ENCODE results near the gene DCP1A. TPM values are rescaled to one million over a fixed set of nuclear protein-coding genes. Genes with fewer than 3 reads are reported as not detected.

Gene DCP1A
- total and polyA plus RNA-seq, 12 donors, result 4.5 to 24.1 (median 18.2) TPM

DNA sequence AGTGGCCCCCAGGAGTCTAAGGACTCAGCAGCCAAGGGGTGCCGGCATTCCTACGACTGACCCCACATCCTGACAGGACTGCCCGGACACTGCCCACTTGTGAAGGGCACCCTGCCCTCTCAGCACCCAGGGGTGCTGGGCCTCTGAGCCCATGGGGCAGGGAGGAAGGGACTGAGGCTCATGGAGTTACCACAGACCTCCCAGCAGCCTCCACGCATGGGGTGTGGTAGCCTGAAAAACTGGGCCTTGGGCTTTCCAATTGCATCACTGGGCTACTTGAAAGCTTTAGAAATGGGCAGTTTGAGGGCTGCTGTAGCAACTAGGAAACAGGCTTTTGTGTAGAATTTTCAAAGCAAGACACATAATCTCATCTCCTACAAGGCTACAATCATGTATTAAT, 104.7 kb downstream of the DCP1A start:
- no peak for DNase-seq
- WGBS, 2 donors, result 66 to 69% methylated on average over 4 of the region's 4 CpGs
- peak overlapping the region in 8 of 10 donors; percentile 19 to 73 (median 65) for H3K27ac ChIP-seq
- intact Hi-C loops (cut with DNase I), result no loop called here
- H3K9me3 ChIP-seq, result peaks cover 0 to 10% (median 0%) of the 10 kb centered on the region in 11 donors
- no peak overlapping the region for H3K4me3 ChIP-seq
- TF ChIP-seq, protein P1, sequence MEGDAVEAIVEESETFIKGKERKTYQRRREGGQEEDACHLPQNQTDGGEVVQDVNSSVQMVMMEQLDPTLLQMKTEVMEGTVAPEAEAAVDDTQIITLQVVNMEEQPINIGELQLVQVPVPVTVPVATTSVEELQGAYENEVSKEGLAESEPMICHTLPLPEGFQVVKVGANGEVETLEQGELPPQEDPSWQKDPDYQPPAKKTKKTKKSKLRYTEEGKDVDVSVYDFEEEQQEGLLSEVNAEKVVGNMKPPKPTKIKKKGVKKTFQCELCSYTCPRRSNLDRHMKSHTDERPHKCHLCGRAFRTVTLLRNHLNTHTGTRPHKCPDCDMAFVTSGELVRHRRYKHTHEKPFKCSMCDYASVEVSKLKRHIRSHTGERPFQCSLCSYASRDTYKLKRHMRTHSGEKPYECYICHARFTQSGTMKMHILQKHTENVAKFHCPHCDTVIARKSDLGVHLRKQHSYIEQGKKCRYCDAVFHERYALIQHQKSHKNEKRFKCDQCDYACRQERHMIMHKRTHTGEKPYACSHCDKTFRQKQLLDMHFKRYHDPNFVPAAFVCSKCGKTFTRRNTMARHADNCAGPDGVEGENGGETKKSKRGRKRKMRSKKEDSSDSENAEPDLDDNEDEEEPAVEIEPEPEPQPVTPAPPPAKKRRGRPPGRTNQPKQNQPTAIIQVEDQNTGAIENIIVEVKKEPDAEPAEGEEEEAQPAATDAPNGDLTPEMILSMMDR (IDR thresholded peaks at IDR 0.05), result no peak
- ATAC-seq, result peak in 4 of 8 donors; percentile 6 to 25 (median 13)
- H3K4me1 ChIP-seq, result peaks cover 6 to 94% (median 45%) of the 10 kb centered on the region in 9 donors
- H3K27me3 ChIP-seq, result no peaks in the 10 kb centered on the region
- peaks cover 0 to 54% (median 21%) of the 10 kb centered on the region in 9 donors for H3K36me3 ChIP-seq

DNA sequence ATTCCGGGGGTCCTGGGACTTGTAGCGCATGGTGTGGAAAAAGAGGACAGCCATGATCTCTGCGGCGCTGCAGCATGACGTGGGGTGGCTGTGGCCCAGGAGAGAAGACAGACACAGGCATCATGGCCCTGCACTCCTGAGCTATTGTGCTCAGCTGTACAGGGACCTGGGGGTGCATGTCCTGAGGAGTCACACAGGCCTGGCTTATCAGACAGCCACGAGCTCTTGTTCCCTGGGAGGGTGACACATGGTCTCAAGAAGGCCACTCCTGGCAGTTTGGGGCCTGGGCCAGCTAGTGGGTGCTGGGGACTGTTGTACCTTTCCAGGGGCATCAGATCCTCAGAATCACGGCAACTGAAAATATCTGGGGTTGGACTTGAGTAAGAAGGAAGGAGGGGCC, 105.2 kb downstream of the DCP1A start:
- peaks cover 6 to 91% (median 45%) of the 10 kb centered on the region in 9 donors for H3K4me1 ChIP-seq
- intact Hi-C loops (cut with DNase I), result no loop called here
- peaks cover 0 to 56% (median 21%) of the 10 kb centered on the region in 9 donors for H3K36me3 ChIP-seq
- DNase-seq (peak in 1 of 2 donors; percentile 41), ATAC-seq (peak in 7 of 8 donors; percentile 32 to 80 (median 72))
- 68 to 78% methylated on average over 7 of the region's 7 CpGs for WGBS, 2 donors
- TF ChIP-seq, protein P1 (IDR thresholded peaks at IDR 0.05), result no peak
- peak overlapping the region in 9 of 10 donors; percentile 3 to 73 (median 65) for H3K27ac ChIP-seq
- no peak overlapping the region for H3K4me3 ChIP-seq
- no peaks in the 10 kb centered on the region for H3K27me3 ChIP-seq
- H3K9me3 ChIP-seq, result peaks cover 0 to 10% (median 0%) of the 10 kb centered on the region in 11 donors

DNA sequence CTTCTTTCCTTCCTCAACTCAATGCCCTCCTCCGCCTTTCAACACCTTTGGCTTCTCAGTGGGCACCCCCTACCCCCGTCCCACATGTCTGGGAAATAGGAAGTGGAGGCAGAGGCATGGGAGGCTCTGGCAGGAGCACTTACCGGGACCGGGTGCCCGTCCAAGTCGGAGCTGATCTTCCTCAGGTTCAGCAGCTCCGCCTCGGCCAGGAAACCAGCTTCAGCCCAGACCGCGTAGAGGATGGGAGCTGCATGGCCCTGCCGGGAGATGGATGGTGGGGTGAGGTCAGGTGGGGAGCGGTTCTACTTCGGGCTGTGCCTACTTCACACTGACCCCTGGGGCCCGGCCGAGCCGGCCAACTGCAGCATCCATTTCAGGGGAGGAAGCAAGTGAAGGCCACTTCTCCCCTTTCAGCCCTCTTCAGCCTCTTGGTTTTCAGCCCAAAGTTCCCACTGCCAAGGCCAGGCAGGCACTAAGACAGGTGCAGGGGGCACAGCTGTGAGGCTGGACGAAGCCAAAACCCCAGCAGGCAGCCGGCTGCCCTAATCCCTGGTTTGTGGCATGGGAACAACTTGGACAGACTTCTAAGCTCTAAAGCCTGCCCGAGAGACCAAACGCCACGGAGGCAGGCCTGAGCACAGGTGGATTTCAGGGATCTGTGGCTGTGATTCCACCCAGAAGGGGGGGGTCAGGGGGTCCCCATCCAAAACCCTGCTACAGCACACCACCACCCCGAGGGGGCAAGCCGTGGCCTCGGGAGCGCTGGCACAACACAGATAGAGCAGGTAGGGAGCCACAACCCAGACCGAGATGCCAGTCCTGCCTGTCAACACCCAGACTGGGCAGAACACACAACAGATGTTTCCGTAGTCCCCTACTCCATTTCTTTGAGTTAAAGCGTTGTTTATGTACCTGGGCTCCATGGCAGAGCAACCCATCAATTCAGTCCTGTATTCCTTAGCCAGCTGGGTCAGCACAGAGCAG, 106.1 kb downstream of the DCP1A start:
- Histone ChIP-seq H3K36me3 (peaks cover 0 to 63% (median 24%) of the 10 kb centered on the region in 9 donors), H3K4me3 (no peak overlapping the region), H3K27me3 (no peaks in the 10 kb centered on the region), H3K9me3 (peaks cover 0 to 10% (median 0%) of the 10 kb centered on the region in 11 donors), H3K4me1 (peaks cover 10 to 93% (median 51%) of the 10 kb centered on the region in 9 donors), H3K27ac (peak overlapping the region in 9 of 10 donors; percentile 3 to 73 (median 65))
- TF ChIP-seq, protein P1 (IDR thresholded peaks at IDR 0.05), result no peak
- intact Hi-C loops (cut with DNase I), result no loop called here
- WGBS, 2 donors, result 66 to 82% methylated on average over 26 to 28 of the region's 28 CpGs
- ATAC-seq (peak in 4 of 8 donors; percentile 15 to 57 (median 39)), DNase-seq (no peak)

DNA sequence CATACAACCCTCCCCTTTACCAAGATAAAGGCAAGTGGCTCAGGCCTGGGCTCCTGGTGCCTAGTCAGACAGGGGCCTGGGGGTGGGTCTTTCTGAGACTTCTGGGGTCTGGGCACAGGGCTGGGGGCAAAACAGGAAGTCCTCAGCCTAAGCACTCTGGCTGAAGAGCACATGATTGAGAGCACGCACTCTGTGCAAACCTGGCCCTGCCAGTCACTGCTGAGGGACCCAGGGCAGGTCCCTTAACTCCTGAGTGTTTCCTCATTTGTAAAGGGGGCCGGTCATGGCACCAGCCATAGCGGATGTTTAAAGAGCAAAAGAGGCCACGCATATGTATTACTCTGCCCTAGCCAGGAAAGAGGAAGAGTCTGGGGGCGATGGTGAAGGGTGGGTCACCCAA, 107.5 kb downstream of the DCP1A start:
- Histone ChIP-seq H3K4me1 (peaks cover 11 to 93% (median 55%) of the 10 kb centered on the region in 9 donors), H3K27ac (peak overlapping the region in 2 of 10 donors; percentile 6 to 64), H3K36me3 (peaks cover 0 to 73% (median 31%) of the 10 kb centered on the region in 9 donors), H3K27me3 (no peaks in the 10 kb centered on the region), H3K9me3 (no peaks in the 10 kb centered on the region), H3K4me3 (no peak overlapping the region)
- DNase-seq (no peak), ATAC-seq (no peak)
- 91 to 97% methylated on average over 5 of the region's 5 CpGs for WGBS, 2 donors
- TF ChIP-seq, protein P1 (IDR thresholded peaks at IDR 0.05), result no peak
- intact Hi-C loops (cut with DNase I), result no loop called here

All from heart right ventricle (tissue), 16 donors.